Peyer's patch (tissue), 4 donors: ENCODE data around the gene ARRDC1.

Experiments used
- CTCF ChIP-seq, 6 experiments: fragments of 450-650 bp in 4 of 6; fragments of 200-600 bp in 2 of 6; sonication (generic) in 1 of 6; IDR thresholded peaks; one replicate each; pipeline ENCODE4 v1.5.1; 2017 to 2019; ENCODE audit warnings: antibody characterized with exemption in 6 of 6, mild to moderate bottlenecking in 3 of 6, moderate library complexity in 1 of 6
- POLR2A ChIP-seq, 2 donors: fragments of 450-650 bp; IDR thresholded peaks; one replicate each; pipeline ENCODE4 v1.5.1; 2017; ENCODE audit warnings: antibody characterized with exemption in 2 of 2, mild to moderate bottlenecking in 2 of 2, moderate library complexity in 2 of 2

GRCh38 chr9:137607141-137607857 lies 1.8 kb downstream of the ARRDC1 start:
- TF ChIP-seq CTCF (IDR thresholded peaks at IDR 0.05), result no peak
- no peak for TF ChIP-seq POLR2A (IDR thresholded peaks at IDR 0.05)
